Sigmoid colon (tissue), 7 donors: ENCODE measurements around the gene KRT85. TPM values are rescaled to one million over a fixed set of nuclear protein-coding genes. Genes with fewer than 3 reads are reported as not detected.

Experiments
- DNase-seq: peaks from one replicate; pipeline ENCODE4 v3.0.0-alpha.2; 2019
- H3K27ac ChIP-seq, 4 donors: fragments of 200-600 bp; sonication (generic); one replicate each; pipeline ENCODE4 v1.5.1; 2016 to 2019; ENCODE audit warnings: mild to moderate bottlenecking in 1 of 4
- H3K27me3 ChIP-seq, 3 donors: fragments of 200-600 bp; sonication (generic); one replicate each; pipeline ENCODE4 v1.5.1; 2019; ENCODE audit warnings: mild to moderate bottlenecking in 1 of 3
- H3K36me3 ChIP-seq, 4 donors: fragments of 200-600 bp; sonication (generic); one replicate each; pipeline ENCODE4 v1.5.1; 2016 to 2019
- H3K4me1 ChIP-seq, 4 donors: fragments of 200-600 bp; sonication (generic); one replicate each; pipeline ENCODE4 v1.5.1; 2017 to 2019
- H3K4me3 ChIP-seq, 4 donors: fragments of 200-600 bp; sonication (generic); one replicate each; pipeline ENCODE4 v1.5.1; 2017 to 2019; ENCODE audit warnings: mild to moderate bottlenecking in 2 of 4, moderate library complexity in 1 of 4
- H3K9me3 ChIP-seq, 4 donors: fragments of 200-600 bp in 3 of 4; sonication (generic) in 3 of 4; one replicate each; pipeline versions ENCODE4 v1.5.1 to v1.6.1; 2013 to 2019
- CTCF ChIP-seq, 4 experiments: fragments of 450-650 bp in 3 of 4; fragments of 200-600 bp in 1 of 4; IDR thresholded peaks; one replicate each; pipeline ENCODE4 v1.5.1; 2016 to 2019; ENCODE audit warnings: antibody characterized with exemption in 4 of 4, mild to moderate bottlenecking in 3 of 4, moderate library complexity in 2 of 4
- EP300 ChIP-seq, 4 donors: sonication (generic); formaldehyde crosslinking; IDR thresholded peaks; one replicate each; pipeline ENCODE4 v1.6.1; 2017; ENCODE audit warnings: antibody characterized with exemption in 4 of 4
- POLR2A ChIP-seq, 2 donors: fragments of 450-650 bp; IDR thresholded peaks; one replicate each; pipeline ENCODE4 v1.6.1; 2016; ENCODE audit warnings: antibody characterized with exemption in 2 of 2, mild to moderate bottlenecking in 2 of 2, moderate library complexity in 2 of 2
- POLR2AphosphoS5 ChIP-seq, 4 donors: sonication (generic); formaldehyde crosslinking; IDR thresholded peaks; one replicate each; pipeline ENCODE4 v1.6.1; 2017; ENCODE audit warnings: antibody characterized with exemption in 4 of 4
- WGBS, 2 donors: extraction: QIAGEN DNeasy Blood & Tissue Kit; methylation state at CpG; one replicate each; pipeline ENCODE4 v1.1.7; 2013; 5-methylcytosine and 5-hydroxymethylcytosine counted together
- intact Hi-C: fragments of 100-400 bp; cut with DNase I; formaldehyde crosslinking; loops from one replicate; pipeline ENCODE4 v1.15.1; 2023
- polyA plus RNA-seq, 3 donors: library from polyadenylated mRNA; stranded (reverse); fragments of 200-250 nt; gene quantifications; one replicate each; pipeline ENCODE4 v1.2.3, GENCODE V29; 2013
- total RNA-seq, 4 donors: library from RNA; depleted of rRNA; stranded (reverse); fragments of >200 nt; gene quantifications; one replicate each; pipeline ENCODE4 v1.1.0, GENCODE V29; 2016
- donor health status: healthy with polysubstance abuse.
- donor health status: Bipolar disorder and iron deficiency.
- donor health status: healthy.

KRT85 gene
- total and polyA plus RNA-seq, 7 donors, result not detected

- Histone ChIP-seq H3K36me3 (no peaks in the 10 kb centered on the region), H3K27me3 (no peaks in the 10 kb centered on the region), H3K4me3 (no peak overlapping the region), H3K27ac (no peak overlapping the region), H3K9me3 (no peaks in the 10 kb centered on the region), H3K4me1 (no peaks in the 10 kb centered on the region)
- TF ChIP-seq POLR2AphosphoS5 (IDR thresholded peaks at IDR 0.05) (no peak), CTCF (IDR thresholded peaks at IDR 0.05) (no peak), POLR2A (IDR thresholded peaks at IDR 0.05) (no peak), EP300 (IDR thresholded peaks at IDR 0.05) (no peak)
- WGBS, 2 donors, result 82 to 83% methylated on average over 19 of the region's 19 CpGs
- DNase-seq, result peak; percentile 58
- intact Hi-C loops, result loop anchor here (10.0 kb wide), 1 partner anchor 607 kb away; no protein-coding TSS in a partner anchor
These were observed 10.8 kb upstream of the KRT85 start for GRCh38 chr12:52378091-52378490.

- intact Hi-C loops, result loop anchor here (10.0 kb wide), 1 partner anchor 608 kb away; no protein-coding TSS in a partner anchor
- Histone ChIP-seq H3K4me1 (peaks cover 0 to under 1% (median 0%) of the 10 kb centered on the region in 4 donors), H3K27ac (no peak overlapping the region), H3K4me3 (no peak overlapping the region), H3K9me3 (no peaks in the 10 kb centered on the region), H3K27me3 (no peaks in the 10 kb centered on the region), H3K36me3 (no peaks in the 10 kb centered on the region)
- WGBS, 2 donors, result 86 to 88% methylated on average over 8 of the region's 8 CpGs
- no peak for TF ChIP-seq EP300 (IDR thresholded peaks at IDR 0.05)
- TF ChIP-seq CTCF (IDR thresholded peaks at IDR 0.05), result no peak
- no peak for TF ChIP-seq POLR2A (IDR thresholded peaks at IDR 0.05)
- no peak for TF ChIP-seq POLR2AphosphoS5 (IDR thresholded peaks at IDR 0.05)
- DNase-seq, result peak; percentile 52
These were observed 10.0 kb upstream of the KRT85 start for GRCh38 chr12:52377266-52377665.

GRCh38 chr12:52372216-52373154 is 5.2 kb upstream of the KRT85 start:
- DNase-seq, result peak; percentile 89
- H3K27me3 ChIP-seq, result no peaks in the 10 kb centered on the region
- 36 to 38% methylated on average over 10 of the region's 10 CpGs for WGBS, 2 donors
- peak overlapping the region in 1 of 4 donors; percentile 34 for H3K27ac ChIP-seq
- no peaks in the 10 kb centered on the region for H3K9me3 ChIP-seq
- intact Hi-C loops, result loop anchor here (1.0 to 10.0 kb wide), 4 partner anchors 135 to 612 kb away; no protein-coding TSS in a partner anchor
- H3K4me3 ChIP-seq, result no peak overlapping the region
- H3K36me3 ChIP-seq, result no peaks in the 10 kb centered on the region
- H3K4me1 ChIP-seq, result peaks cover 0 to 15% (median 0%) of the 10 kb centered on the region in 4 donors
- TF ChIP-seq POLR2AphosphoS5 (IDR thresholded peaks at IDR 0.05) (peak in 1 of 4 donors; percentile 43), CTCF (IDR thresholded peaks at IDR 0.05) (peak; percentile 65 to 80 (median 78)), EP300 (IDR thresholded peaks at IDR 0.05) (no peak), POLR2A (IDR thresholded peaks at IDR 0.05) (no peak)

GRCh38 chr12:52371716-52372115 is 4.4 kb upstream of the KRT85 start:
- TF ChIP-seq CTCF (IDR thresholded peaks at IDR 0.05) (no peak), POLR2A (IDR thresholded peaks at IDR 0.05) (no peak), EP300 (IDR thresholded peaks at IDR 0.05) (no peak), POLR2AphosphoS5 (IDR thresholded peaks at IDR 0.05) (no peak)
- no peaks in the 10 kb centered on the region for H3K27me3 ChIP-seq
- 60 to 73% methylated on average over 3 of the region's 3 CpGs for WGBS, 2 donors
- intact Hi-C loops, result loop anchor here (1.0 to 10.0 kb wide), 4 partner anchors 136 to 613 kb away; no protein-coding TSS in a partner anchor
- no peak overlapping the region for H3K4me3 ChIP-seq
- peak; percentile 46 for DNase-seq
- no peaks in the 10 kb centered on the region for H3K36me3 ChIP-seq
- H3K9me3 ChIP-seq, result no peaks in the 10 kb centered on the region
- H3K27ac ChIP-seq, result peak overlapping the region; percentile 13 to 39 (median 24)
- peaks cover 0 to 15% (median 0%) of the 10 kb centered on the region in 4 donors for H3K4me1 ChIP-seq
